ENCODE measurements around the gene SPATA46. TPM values are rescaled to one million over a fixed set of nuclear protein-coding genes. Genes with fewer than 3 reads are reported as not detected.

The SPATA46 gene
- total and polyA plus RNA-seq, 2 donors from 2014 or later: not detected

DNA sequence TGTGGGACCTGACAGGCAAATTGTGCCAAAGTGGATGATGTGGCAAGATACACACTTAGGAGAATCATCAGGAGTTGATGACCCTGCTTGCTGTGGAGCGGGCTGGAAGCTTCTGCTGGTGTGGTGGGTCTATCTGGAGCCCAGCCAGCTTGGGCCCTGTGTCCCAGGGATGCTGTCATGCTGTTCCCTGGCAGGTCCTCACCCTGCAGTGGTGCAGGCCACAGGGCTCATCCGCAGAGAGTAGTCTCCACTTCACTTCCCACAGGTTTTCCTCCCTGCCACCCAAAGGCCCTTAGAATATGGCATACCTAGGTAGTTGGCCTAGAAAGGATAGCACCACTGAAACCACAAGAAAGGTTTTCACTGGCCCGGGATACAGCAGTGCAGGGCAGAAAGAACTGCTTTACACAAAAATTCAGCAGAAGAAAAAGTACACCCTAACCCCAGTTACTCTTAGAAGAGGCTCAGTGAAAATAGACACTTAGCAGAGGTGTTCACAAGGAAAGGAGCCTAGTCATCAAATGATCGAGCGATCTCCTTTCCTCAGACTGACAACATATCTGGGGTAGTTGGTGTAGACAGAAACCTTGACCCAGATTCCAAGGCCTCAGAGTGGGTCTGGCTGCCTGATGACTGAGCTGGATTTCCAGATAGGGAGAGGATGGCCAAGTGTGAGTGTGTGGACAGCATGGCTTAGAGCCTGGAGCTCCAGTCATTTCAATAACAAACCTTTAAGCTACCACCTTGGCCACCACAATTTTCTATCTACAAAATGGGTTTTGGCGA, 3.6 kb upstream of the SPATA46 start:
- Histone ChIP-seq H3K4me3 (ENCODE audit: low read length in 3 of 3) (no peak overlapping the region), H3K27me3 (ENCODE audit: control insufficient read depth, insufficient read depth, low read length) (no peaks in the 10 kb centered on the region), H3K36me3 (ENCODE audit: control insufficient read depth in 2 of 3, insufficient read depth in 3 of 3, low read length in 3 of 3) (peaks cover 0 to 4% (median 0%) of the 10 kb centered on the region in 3 donors), H3K4me1 (ENCODE audit: control insufficient read depth in 2 of 3, insufficient read depth in 2 of 3, low read depth in 1 of 3, low read length in 3 of 3) (peaks cover 0 to 5% (median 0%) of the 10 kb centered on the region in 3 donors), H3K9ac (ENCODE audit: low read length in 3 of 3) (no peak overlapping the region), H3K9me3 (ENCODE audit: control insufficient read depth in 2 of 3, insufficient read depth in 1 of 3, low read length in 3 of 3) (no peaks in the 10 kb centered on the region), H3K27ac (ENCODE audit: low read depth in 2 of 2, low read length in 2 of 2) (no peak overlapping the region)
- DNase-seq: peak in 1 of 5 donors; percentile 60
- no peak for FAIRE-seq
- TF ChIP-seq, protein P1, sequence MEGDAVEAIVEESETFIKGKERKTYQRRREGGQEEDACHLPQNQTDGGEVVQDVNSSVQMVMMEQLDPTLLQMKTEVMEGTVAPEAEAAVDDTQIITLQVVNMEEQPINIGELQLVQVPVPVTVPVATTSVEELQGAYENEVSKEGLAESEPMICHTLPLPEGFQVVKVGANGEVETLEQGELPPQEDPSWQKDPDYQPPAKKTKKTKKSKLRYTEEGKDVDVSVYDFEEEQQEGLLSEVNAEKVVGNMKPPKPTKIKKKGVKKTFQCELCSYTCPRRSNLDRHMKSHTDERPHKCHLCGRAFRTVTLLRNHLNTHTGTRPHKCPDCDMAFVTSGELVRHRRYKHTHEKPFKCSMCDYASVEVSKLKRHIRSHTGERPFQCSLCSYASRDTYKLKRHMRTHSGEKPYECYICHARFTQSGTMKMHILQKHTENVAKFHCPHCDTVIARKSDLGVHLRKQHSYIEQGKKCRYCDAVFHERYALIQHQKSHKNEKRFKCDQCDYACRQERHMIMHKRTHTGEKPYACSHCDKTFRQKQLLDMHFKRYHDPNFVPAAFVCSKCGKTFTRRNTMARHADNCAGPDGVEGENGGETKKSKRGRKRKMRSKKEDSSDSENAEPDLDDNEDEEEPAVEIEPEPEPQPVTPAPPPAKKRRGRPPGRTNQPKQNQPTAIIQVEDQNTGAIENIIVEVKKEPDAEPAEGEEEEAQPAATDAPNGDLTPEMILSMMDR (IDR thresholded peaks at IDR 0.05; ENCODE audit: borderline replicate concordance, extremely low read depth, insufficient read depth): no peak
- intact Hi-C loops (cut with DNase I): no loop called here

DNA sequence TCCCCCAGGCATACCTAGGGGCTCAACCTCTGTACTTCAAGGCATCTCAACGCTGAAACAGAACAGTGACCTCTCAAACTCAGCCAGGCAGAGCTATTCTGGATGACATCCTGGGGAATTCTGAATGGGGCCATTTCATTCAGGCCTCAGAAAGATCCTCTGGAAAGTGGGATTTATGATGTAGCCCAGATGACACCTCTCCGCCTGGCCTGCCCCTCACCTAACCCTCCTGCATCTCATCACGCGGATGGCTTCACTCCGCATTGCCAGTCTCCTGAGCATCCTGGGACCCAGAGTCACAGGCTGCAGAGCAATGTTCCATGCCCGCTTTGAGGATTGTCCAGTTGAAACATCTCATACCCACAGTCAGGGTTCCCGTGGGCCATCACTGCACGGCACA, 1.2 kb downstream of the SPATA46 start:
- TF ChIP-seq, protein P1 (IDR thresholded peaks at IDR 0.05; ENCODE audit: borderline replicate concordance, extremely low read depth, insufficient read depth): no peak
- H3K27me3 ChIP-seq (ENCODE audit: control insufficient read depth, insufficient read depth, low read length): no peaks in the 10 kb centered on the region
- H3K36me3 ChIP-seq (ENCODE audit: control insufficient read depth in 2 of 3, insufficient read depth in 3 of 3, low read length in 3 of 3): peaks cover 0 to 4% (median 0%) of the 10 kb centered on the region in 3 donors
- FAIRE-seq: no peak
- H3K9ac ChIP-seq (ENCODE audit: low read length in 3 of 3): no peak overlapping the region
- H3K9me3 ChIP-seq (ENCODE audit: control insufficient read depth in 2 of 3, insufficient read depth in 1 of 3, low read length in 3 of 3): no peaks in the 10 kb centered on the region
- intact Hi-C loops (cut with DNase I): loop anchor here (10.0 kb wide), 1 partner anchor 321 kb away; no protein-coding TSS in a partner anchor
- no peak overlapping the region for H3K27ac ChIP-seq (ENCODE audit: low read depth in 2 of 2, low read length in 2 of 2)
- DNase-seq: no peak
- no peak overlapping the region for H3K4me3 ChIP-seq (ENCODE audit: low read length in 3 of 3)
- H3K4me1 ChIP-seq (ENCODE audit: control insufficient read depth in 2 of 3, insufficient read depth in 2 of 3, low read depth in 1 of 3, low read length in 3 of 3): no peaks in the 10 kb centered on the region

DNA sequence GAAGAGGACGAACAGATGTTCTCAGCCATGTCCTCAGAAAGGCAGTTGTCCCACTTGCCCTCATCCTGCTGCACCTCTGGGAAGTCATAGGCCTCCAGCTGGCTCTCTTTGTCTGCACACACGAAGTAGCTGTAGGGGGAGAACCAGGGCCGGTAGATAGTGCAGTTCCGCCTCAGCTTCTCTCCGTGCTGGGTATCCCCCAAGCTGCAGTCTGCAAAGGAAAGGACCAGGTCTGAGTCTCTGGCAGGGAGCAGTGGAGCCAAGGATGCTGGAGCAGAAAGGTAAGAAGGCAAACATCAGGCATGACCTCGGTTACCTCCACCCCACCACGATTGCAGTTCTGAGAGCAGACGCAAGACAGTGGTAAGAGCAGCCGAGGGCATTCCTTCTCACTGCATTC, 2.2 kb downstream of the SPATA46 start:
- H3K9me3 ChIP-seq (ENCODE audit: control insufficient read depth in 2 of 3, insufficient read depth in 1 of 3, low read length in 3 of 3): no peaks in the 10 kb centered on the region
- no peak overlapping the region for H3K9ac ChIP-seq (ENCODE audit: low read length in 3 of 3)
- intact Hi-C loops (cut with DNase I): loop anchor here (10.0 kb wide), 1 partner anchor 320 kb away; no protein-coding TSS in a partner anchor
- peaks cover 0 to 4% (median 0%) of the 10 kb centered on the region in 3 donors for H3K36me3 ChIP-seq (ENCODE audit: control insufficient read depth in 2 of 3, insufficient read depth in 3 of 3, low read length in 3 of 3)
- H3K27me3 ChIP-seq (ENCODE audit: control insufficient read depth, insufficient read depth, low read length): no peaks in the 10 kb centered on the region
- TF ChIP-seq, protein P1 (IDR thresholded peaks at IDR 0.05; ENCODE audit: borderline replicate concordance, extremely low read depth, insufficient read depth): no peak
- no peaks in the 10 kb centered on the region for H3K4me1 ChIP-seq (ENCODE audit: control insufficient read depth in 2 of 3, insufficient read depth in 2 of 3, low read depth in 1 of 3, low read length in 3 of 3)
- no peak for FAIRE-seq
- H3K27ac ChIP-seq (ENCODE audit: low read depth in 2 of 2, low read length in 2 of 2): no peak overlapping the region
- no peak for DNase-seq
- H3K4me3 ChIP-seq (ENCODE audit: low read length in 3 of 3): no peak overlapping the region
